GM19328 (cell line): ENCODE data around the gene L1CAM.
"Not testable (repeated sequence)": the region's sequence is repeated elsewhere in the genome, so short reads cannot be mapped to it uniquely, and the experiment has no call there.

ENCODE experiments used
- ATAC-seq: cut with Tn5 transposase; IDR thresholded peaks from one replicate; pipeline ENCODE4 v1.9.1; 2021; ENCODE audit warnings: mild to moderate bottlenecking, moderate library complexity; ENCODE audit not compliant: unreplicated experiment

L1CAM gene

DNA sequence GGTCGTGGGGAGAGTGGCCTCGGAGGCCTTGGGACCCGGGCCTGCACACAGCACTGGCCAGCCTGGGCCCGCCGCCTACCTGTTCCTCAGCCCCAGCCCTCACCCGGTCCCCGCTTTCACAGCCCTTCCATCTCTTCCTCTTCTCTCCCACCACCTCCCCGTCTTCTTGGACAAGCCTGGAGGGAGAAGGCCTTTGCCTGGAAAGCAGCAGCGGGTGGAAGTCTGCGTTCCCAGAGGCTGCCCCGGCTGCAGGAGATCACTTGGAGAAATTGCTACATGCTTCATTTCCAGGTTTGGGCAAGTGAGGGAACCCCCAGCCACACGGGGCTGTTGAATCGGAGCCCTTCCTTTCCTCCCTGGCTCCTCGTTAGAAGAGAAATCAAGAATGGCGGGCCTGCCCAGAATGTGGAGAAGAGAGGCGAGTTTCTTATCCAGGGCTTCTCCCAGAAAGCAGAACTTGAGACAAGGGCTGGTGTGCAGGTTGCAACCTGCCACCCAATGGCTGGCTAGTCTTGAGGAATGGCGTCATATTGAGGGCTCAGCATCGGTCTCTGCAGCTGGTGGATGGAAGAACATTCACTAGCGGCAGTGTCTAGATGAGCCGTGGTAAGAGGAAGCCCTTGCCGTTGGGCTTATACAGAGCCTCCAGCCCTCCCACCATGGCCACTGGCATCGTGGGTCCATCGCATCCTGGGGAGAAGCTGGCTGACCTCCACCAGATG is 54.4 kb downstream of the L1CAM start:
- ATAC-seq = no peak

DNA sequence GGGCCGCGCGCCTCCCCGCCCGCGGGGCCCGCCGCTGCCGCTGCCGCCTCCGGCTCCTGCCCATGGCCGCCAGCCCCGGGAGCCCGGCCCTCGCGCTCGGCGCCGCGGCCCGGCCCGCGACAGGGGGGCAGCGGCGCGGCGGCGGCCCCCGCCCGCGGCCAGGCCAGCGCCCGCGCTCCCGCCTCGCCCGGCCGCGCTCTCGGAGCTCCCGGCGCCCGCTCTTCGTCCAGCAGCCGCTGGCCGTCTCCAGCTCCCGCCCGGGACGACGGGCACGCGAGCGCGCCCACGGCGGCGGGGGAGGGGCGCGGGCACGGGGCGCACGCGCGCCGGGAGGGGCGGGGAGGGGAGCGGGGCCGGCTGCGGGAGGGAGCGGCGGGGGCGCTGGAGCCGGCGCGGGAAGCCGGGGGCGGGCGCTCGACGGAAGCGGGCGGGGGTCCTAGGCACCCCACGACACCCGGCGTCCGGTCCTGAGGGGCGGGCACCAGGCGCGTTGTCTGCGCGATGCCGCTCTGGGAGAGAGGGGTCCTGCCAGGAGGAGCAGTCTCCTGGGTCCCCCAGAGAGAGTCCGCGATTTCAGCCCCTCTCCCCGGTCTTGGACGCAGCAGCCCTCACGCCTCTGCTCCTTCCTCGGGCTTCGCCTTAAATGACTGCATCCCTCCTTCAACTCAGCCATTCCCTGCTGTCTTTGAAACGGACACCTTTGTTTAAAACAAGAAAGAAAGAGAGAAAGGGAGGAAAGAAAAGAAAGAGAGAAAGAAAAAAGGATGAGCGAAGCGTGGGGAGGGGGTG is 55.1 kb downstream of the L1CAM start:
- ATAC-seq = no peak

GRCh38 chrX:153829799-153830639 is 56.0 kb downstream of the L1CAM start, which contains the start of gene PDZD4:
PDZD4 (minus strand) TSS chrX:153830544; CDS start chrX:153830298, 246 bp downstream.
- no peak for ATAC-seq

- ATAC-seq = no peak
These were observed 56.5 kb downstream of the L1CAM start for GRCh38 chrX:153829549-153829798.

DNA sequence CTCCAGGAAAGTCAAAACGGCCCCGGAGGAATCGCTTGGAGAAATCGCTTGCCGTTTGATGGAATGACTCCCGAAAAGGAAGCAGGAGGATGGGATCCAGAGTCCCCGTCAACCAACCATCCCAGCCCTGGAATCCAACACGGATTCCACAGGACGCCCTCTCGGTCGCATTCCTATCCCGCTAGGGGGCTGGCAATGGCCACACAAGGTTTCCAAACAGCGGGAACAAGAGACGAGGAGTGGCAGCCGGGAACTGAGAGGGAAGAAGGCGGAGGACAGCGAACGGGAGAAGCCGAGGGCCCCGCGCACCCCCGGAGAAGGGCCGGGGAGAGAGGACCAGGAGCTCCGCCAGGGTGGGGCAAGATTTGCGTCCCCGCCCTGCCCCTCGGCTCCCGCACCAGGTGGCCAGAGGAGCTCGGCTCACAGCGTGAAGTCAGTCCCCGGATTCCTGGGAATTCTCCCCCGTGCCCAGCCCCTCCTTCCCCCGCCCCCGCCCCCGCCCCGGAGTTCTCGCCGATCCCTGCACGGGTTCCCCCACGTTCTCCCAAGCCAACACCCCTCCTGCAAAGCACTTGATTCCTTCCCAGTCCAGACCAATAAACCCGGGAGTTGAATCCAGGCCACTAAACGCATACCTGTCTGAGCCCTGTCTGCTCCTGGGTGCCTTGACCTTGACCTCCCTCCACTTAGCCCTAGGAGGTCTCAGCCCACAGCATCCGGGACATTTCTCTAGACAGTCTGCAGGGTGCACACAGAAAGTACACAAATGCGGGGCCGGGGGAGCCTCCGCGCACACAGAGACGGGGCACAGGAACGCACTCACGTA is 57.0 kb downstream of the L1CAM start:
- ATAC-seq = no peak

DNA sequence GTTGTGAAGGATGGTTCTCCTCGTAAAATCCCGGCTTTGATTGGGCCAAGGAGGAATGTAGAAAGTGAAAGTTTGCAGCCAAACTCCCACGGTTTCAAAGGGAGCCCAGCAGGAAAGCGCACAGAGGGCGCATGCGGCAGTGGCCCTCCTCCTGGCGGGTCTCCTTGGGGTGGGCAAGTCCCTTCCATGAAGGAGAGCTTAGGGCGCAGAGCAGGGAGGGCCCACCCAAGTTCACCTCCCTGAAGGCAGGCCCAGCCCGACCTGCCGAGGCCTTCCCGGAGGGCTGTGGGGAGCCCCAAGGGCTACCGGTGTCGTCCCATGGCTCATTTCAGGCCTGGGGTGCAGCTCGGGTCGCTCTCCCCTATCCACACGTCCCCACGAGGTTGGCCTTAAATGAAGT is 57.7 kb downstream of the L1CAM start:
- ATAC-seq = no peak

- ATAC-seq = no peak
These were observed 58.1 kb downstream of the L1CAM start for GRCh38 chrX:153827903-153828302.

- ATAC-seq = no peak
These were observed 59.0 kb downstream of the L1CAM start for GRCh38 chrX:153827016-153827415.

- no peak for ATAC-seq
These were observed 60.9 kb downstream of the L1CAM start for GRCh38 chrX:153825042-153825441.

GRCh38 chrX:153824348-153824747 is 61.6 kb downstream of the L1CAM start:
- ATAC-seq = no peak

DNA sequence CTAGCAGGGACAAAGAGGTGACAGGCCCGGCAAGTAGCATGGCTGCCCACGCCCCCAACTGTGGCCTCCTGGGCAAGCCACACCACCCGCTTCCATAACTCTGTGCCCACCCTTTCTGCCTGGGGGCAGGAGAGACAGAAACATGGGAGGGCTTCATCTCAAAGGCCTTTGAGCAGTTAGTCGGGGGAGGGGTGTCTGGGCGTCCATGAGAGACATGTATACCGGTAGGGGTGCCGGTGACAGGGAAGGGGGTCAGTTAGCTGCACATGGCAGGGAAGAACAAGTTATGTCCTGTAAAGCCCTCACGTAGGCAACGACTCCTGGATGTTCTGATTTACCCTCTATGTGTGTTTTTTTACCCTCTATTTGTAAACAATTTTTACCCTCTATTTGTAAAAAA is 64.9 kb downstream of the L1CAM start:
- no peak for ATAC-seq

- ATAC-seq = no peak
These were observed 65.4 kb downstream of the L1CAM start for GRCh38 chrX:153820601-153821000.

DNA sequence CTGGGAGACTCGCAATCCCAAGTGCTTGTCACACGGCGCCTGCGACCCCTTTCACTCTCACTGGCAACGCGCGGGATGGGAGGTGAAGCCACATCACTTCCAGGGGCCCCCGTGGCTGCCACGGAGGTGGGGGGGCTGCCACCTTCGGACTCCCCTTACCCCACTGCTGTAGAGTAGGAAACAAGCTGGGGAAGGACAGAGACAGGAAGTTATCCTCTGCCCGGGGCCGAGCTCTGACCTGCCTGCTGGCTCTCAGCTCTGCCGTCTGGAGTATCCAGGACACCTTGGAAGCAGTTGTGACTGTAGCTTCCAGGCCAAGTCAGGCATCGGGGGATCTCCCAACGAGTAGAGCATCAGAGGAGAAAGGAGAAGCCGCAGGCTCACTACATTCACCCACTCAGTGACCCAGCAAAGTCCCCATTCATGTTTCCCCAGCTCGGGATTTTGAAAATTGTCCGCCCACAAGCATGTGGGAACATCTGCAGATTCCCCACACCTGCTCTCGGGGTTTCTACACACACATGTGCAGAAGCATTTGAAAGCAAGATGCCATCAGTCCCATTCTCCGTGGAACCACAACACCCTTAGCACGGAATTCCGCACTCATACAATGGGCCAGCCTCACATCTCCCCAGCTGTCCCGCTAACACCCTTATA is 66.5 kb downstream of the L1CAM start:
- no peak for ATAC-seq

GRCh38 chrX:153818571-153819383 is 67.2 kb downstream of the L1CAM start:
- ATAC-seq = no peak

- not testable (repeated sequence) for ATAC-seq
These were observed 67.9 kb downstream of the L1CAM start for GRCh38 chrX:153818064-153818463.

GRCh38 chrX:153816831-153817690 is 68.9 kb downstream of the L1CAM start:
- ATAC-seq = no peak

- no peak for ATAC-seq
These were observed 71.2 kb downstream of the L1CAM start for GRCh38 chrX:153814591-153815315.

GRCh38 chrX:153813161-153813560 is 72.8 kb downstream of the L1CAM start:
- ATAC-seq = no peak
